Skeletal muscle satellite cell (primary cell): ENCODE data around the gene IKZF4.
"Not testable (repeated sequence)": the region's sequence is repeated elsewhere in the genome, so short reads cannot be mapped to it uniquely, and the experiment has no call there.

Experiments
- H3K27me3 ChIP-seq: 2 replicates; pipeline ENCODE4 v1.7.0; 2013; ENCODE audit warnings: low read length; ENCODE audit not compliant: control insufficient read depth, insufficient read depth
- H3K36me3 ChIP-seq: 2 replicates; pipeline ENCODE4 v1.7.0; 2013; ENCODE audit warnings: mild to moderate bottlenecking, control low read depth, low read length; ENCODE audit not compliant: insufficient read depth
- H3K4me1 ChIP-seq: 2 replicates; pipeline ENCODE4 v1.7.0; 2013; ENCODE audit warnings: low read length; ENCODE audit not compliant: control insufficient read depth, insufficient read depth
- H3K4me2 ChIP-seq: 2 replicates; pipeline ENCODE4 v1.7.0; 2013; ENCODE audit warnings: mild to moderate bottlenecking, low read length
- H3K4me3 ChIP-seq: 2 replicates; pipeline ENCODE4 v1.7.0; 2013; ENCODE audit warnings: low read length
- H3K9ac ChIP-seq: 2 replicates; pipeline ENCODE4 v1.7.0; 2013; ENCODE audit warnings: mild to moderate bottlenecking, low read depth, low read length, moderate library complexity
- H3K9me3 ChIP-seq: replicated peaks from 2 replicates; pipeline ENCODE4 v1.7.0; 2013; ENCODE audit warnings: mild to moderate bottlenecking, control low read depth, low read length

IKZF4 gene

DNA sequence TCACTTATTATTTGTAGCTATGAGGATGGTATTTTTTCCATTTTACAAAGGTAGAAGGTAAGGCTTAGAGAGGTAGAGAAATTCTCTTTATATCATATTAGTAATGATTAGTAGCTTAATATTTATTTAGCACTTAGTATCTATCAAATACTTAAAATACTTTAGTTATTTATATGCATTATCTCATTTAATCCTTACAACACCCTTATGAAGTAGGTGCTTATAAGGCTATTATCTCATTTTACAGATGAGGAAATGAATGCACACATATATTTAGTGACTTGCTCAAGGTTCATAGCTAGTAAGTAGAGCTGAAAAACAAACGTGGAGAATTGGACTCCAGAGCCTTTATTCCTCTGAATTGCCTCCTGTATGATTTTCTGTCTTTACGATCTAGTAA is 36.0 kb upstream of the IKZF4 start:
- Histone ChIP-seq H3K9me3 (no peaks in the 10 kb centered on the region), H3K27me3 (no peaks in the 10 kb centered on the region), H3K4me1 (no peaks in the 10 kb centered on the region)

DNA sequence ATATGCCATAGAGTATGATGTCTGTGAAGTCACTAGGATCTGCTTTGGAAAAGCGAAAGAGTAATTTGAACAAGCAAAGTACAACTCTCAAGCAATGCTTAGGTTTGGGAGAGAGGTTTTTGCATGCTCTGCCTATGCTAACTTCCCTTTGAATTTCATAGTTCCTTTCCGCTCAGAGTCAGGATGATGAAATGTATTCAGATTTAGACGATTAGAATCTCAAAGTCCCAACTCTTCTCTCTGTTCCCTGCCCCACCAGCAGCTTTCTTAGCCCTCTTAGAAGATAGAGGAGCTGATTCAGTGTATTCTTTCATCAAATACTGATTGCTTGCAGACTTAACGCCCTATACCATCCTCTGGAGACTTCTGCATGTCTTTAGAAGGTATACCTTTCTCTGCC is 35.5 kb upstream of the IKZF4 start:
- H3K9me3 ChIP-seq, result no peaks in the 10 kb centered on the region
- no peaks in the 10 kb centered on the region for H3K4me1 ChIP-seq
- H3K4me3 ChIP-seq, result no peak overlapping the region
- H3K27me3 ChIP-seq, result no peaks in the 10 kb centered on the region
- H3K36me3 ChIP-seq, result peaks cover 41% of the 10 kb centered on the region
- H3K4me2 ChIP-seq, result no peak overlapping the region
- no peak overlapping the region for H3K9ac ChIP-seq

More for the DNA sequence above, 36.0 kb upstream of the IKZF4 start:
- Histone ChIP-seq H3K9ac (no peak overlapping the region), H3K4me3 (no peak overlapping the region), H3K36me3 (peaks cover 39% of the 10 kb centered on the region), H3K4me2 (no peak overlapping the region)

DNA sequence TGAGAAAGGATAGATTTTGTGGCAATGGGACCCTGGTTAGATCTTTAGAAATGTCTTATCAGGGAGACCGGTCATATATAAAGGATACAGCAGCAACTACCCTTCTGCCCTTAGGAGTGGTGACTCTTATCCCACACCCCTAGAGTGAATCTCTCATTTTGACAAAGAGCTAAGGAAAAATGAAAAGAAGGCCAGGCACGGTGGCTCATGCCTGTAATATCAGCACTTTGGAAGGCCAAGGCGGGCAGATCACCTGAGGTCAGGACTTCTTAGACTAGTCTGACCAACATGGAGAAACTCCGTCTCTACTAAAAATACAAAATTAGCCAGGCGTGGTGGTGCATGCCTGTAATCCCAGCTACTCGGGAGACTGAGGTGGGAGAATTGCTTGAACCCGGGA is 34.9 kb upstream of the IKZF4 start:
- not testable (repeated sequence) for H3K4me2 ChIP-seq, H3K9ac ChIP-seq, H3K4me3 ChIP-seq, H3K4me1 ChIP-seq, H3K9me3 ChIP-seq, H3K27me3 ChIP-seq
- peaks cover 44% of the 10 kb centered on the region for H3K36me3 ChIP-seq

DNA sequence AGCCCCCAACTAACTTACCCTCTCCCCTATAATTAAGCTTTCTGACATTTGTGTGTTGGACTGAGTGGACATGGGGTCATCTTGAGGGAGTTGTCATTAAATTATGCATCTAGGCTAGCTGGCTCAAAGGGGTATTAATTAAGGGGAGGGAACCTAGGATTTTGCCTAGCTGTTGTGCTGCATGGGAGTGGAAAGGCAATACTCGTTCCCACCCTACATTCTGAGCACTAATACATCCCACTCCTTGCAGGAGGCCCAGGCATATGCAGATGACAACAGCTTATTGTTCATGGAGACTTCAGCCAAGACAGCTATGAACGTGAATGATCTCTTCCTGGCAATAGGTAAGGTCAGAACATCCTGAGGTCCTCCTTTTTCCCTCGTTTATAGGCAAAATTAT is 29.7 kb upstream of the IKZF4 start:
- Histone ChIP-seq H3K9ac (no peak overlapping the region), H3K4me3 (no peak overlapping the region), H3K4me2 (no peak overlapping the region), H3K36me3 (peaks cover 67% of the 10 kb centered on the region), H3K9me3 (no peaks in the 10 kb centered on the region), H3K4me1 (no peaks in the 10 kb centered on the region), H3K27me3 (no peaks in the 10 kb centered on the region)

DNA sequence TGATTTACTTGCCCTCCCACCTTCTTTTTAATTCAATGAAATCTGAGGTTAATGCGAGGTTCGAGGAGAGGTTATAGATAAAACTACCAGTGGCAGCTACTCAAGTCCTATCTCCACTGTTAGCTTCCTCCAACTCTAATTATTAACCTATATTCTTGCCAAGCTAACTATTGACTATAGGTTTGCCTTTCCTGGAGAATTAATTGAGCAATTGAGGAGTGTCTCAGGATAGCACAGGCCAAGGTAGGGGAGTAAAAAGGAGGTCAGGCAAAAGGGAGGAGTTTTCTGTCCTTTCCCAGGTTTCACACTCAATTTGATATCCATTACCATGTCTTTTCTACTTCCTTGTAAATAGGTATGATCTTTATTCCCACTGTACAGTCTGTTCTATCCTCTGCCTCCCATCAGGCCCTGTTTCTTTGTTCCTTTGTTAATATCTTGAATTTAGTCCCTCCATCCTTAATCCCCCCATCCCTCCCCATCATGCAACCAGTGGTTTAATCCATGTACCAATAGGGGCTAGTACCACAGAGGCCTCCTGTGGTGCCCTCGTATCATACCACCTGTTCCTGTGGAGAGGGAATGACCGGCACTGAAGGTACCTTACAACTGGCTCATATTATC is 27.5 kb upstream of the IKZF4 start:
- no peak overlapping the region for H3K9ac ChIP-seq
- peaks cover 59% of the 10 kb centered on the region for H3K36me3 ChIP-seq
- no peaks in the 10 kb centered on the region for H3K9me3 ChIP-seq

DNA sequence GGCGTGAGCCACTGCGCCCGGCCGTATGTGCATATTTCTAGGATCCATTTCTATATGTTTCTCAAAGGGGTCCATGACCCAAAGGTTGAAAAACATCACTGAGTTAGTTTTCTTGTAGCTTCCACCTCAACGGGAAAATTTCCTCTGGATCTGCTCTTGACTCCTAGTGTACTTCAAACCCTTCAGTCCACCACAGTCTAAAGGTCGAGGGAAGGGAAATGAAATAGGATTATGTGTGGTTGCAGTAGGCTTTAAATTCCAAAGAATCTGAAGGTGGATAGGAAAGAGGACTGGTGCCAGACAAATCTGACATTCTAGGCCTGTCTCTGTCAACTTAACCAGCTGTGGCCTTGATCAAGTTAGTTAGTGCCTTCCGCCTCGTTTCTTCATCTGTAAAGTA is 25.5 kb upstream of the IKZF4 start:
- H3K9ac ChIP-seq, result no peak overlapping the region
- peaks cover 45% of the 10 kb centered on the region for H3K36me3 ChIP-seq
- H3K27me3 ChIP-seq, result no peaks in the 10 kb centered on the region
- H3K4me3 ChIP-seq, result no peak overlapping the region
- no peaks in the 10 kb centered on the region for H3K9me3 ChIP-seq
- no peak overlapping the region for H3K4me2 ChIP-seq
- peaks cover 11% of the 10 kb centered on the region for H3K4me1 ChIP-seq

More for the DNA sequence above, 27.5 kb upstream of the IKZF4 start:
- H3K4me1 ChIP-seq, result peaks cover 11% of the 10 kb centered on the region
- H3K4me3 ChIP-seq, result no peak overlapping the region
- H3K27me3 ChIP-seq, result no peaks in the 10 kb centered on the region
- no peak overlapping the region for H3K4me2 ChIP-seq

DNA sequence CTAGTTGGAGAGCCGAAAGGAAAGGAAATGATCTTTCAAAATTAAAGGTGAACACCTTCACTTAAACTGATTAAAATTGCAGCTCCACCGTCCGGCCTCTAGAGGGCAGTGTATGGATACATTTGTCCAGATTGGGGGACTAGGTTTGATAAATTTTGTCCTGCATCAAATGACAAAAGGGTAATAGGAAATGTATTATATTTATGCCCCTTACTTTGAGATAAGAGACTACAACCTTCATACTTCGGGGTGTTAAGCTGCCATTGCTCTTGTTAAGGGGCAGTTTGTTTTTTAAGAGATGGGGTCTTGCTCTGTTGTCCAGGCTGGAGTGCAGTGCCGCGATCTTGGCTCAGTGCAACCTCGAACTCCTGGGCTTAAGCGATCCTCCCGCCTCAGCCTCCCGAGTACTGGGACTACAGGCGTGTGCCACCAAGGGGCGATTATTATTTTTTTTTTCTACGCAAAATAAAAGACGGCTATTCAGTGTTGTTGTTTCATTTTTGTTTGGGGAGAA is 24.6 kb upstream of the IKZF4 start:
- H3K4me2 ChIP-seq, result peak overlapping the region; percentile 93
- no peaks in the 10 kb centered on the region for H3K27me3 ChIP-seq
- H3K4me3 ChIP-seq, result peak overlapping the region; percentile 86
- H3K36me3 ChIP-seq, result peaks cover 36% of the 10 kb centered on the region
- peak overlapping the region; percentile 85 for H3K9ac ChIP-seq
- no peaks in the 10 kb centered on the region for H3K9me3 ChIP-seq
- H3K4me1 ChIP-seq, result peaks cover 11% of the 10 kb centered on the region

DNA sequence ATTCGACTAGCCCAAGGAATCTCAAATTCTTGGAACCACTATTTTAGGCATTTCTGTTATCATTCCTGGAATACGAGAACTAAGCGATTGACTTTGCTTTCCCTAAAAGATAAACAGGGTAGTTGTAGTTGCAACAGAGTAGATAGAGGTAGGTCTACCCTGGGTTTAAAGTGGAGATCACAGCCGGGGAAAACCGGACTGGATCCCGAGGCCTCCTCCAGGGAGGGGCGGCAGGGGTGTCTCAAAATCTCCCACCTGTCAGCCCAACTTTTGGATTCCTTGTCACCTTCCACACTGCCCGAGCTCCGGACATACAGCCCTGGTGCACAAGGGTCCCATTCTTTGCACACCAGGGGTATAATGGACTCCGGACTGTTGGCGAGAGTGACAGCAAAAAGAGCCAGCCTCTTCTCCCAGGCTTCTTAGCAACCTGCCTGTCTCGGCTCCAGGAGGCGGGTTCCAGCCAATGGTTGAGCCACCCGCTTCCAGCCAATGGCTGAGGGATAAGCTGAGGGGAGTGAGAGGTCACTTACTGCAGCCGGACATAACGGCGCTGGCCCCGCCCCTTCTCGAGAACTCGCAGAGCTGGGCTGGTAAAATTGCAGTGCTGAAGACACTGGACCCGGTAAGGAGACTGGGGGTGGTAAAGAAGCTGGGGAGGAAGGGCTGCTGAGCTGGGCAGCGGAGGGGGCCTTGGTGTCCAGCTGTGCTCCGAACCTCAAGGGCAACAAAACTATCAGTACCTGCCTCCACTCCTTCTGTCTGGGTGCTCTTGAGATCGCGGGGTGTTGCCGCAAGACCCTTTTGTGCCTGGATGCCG is 23.9 kb upstream of the IKZF4 start, which contains the start of gene SUOX:
TSS of gene SUOX (plus strand) at position 562 of the 820 bp plus-strand sequence. CDS start 4,946 bp downstream, outside the sequence.
- Histone ChIP-seq H3K4me2 (peak within 1 kb of the TSS; percentile 93), H3K27me3 (no peaks in the 10 kb centered on the region), H3K9ac (peak within 1 kb of the TSS; percentile 85), H3K4me1 (peaks cover 11% of the 10 kb centered on the region), H3K36me3 (peaks cover 32% of the 10 kb centered on the region), H3K4me3 (peak within 1 kb of the TSS; percentile 86), H3K9me3 (no peaks in the 10 kb centered on the region)

DNA sequence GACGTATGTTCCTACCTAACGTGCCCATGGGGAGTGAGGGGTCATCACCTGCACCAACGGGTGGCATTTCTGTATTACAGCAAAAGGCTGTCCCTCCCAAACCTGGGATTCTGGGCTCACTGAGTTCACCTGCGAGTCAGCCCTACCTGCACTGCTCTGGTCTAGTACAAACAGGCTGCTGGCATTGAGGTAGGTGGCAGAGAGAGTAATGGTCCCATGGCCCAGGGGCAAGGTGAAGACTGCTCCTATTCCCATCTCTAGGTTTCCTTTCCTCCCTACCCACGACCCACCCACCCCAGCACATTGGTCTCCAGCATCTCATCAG is 23.3 kb upstream of the IKZF4 start:
- Histone ChIP-seq H3K9ac (peak overlapping the region; percentile 85), H3K27me3 (no peaks in the 10 kb centered on the region), H3K4me3 (peak overlapping the region; percentile 86), H3K36me3 (peaks cover 26% of the 10 kb centered on the region), H3K4me1 (peaks cover 11% of the 10 kb centered on the region), H3K4me2 (peak overlapping the region; percentile 93), H3K9me3 (no peaks in the 10 kb centered on the region)

DNA sequence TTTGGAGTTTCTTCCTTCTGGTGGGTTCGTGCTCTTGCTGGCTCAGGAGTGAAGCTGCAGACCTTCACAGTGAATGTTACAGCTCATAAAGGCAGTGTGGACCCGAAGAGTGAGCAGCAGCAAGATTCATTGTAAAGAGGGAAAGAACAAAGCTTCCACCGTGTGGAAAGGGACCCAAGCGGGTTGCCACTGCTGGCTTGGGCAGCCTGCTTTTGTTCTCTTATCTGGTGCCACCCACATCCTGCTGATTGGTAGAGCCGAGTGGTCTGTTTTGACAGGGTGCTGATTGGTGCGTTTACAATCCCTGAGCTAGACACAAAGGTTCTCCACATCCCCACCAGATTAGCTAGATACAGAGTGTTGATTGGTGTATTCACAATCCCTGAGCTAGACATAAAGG is 21.3 kb upstream of the IKZF4 start:
- peaks cover 11% of the 10 kb centered on the region for H3K4me1 ChIP-seq
- H3K36me3 ChIP-seq, H3K9me3 ChIP-seq, H3K9ac ChIP-seq, H3K4me3 ChIP-seq, H3K4me2 ChIP-seq, H3K27me3 ChIP-seq: not testable (repeated sequence)

DNA sequence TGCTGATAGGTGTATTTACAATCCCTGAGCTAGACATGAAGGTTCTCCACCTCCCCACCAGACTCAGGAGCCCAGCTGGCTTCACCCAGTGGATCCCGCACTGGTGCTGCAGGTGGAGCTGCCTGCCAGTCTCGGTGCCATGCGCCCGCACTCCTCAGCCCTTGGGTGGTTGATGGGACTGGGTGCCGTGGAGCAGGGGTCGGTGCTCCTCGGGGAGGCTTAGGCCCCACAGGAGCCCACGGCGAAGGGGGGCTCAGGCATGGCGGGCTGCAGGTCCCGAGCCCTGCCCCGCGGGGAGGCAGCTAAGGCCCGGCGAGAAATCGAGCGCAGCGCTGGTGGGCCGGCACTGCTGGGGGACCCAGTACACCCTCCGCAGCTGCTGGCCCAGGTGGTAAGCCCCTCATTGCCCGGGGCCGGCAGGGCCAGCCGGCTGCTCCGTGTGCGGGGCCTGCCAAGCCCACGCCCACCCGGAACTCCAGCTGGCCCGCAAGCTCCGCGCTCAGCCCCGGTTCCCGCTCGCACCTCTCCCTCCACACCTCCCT is 20.8 kb upstream of the IKZF4 start:
- not testable (repeated sequence) for H3K9ac ChIP-seq, H3K4me2 ChIP-seq, H3K27me3 ChIP-seq, H3K4me3 ChIP-seq, H3K36me3 ChIP-seq, H3K9me3 ChIP-seq
- peaks cover 11% of the 10 kb centered on the region for H3K4me1 ChIP-seq
